Colonic mucosa (tissue), 4 donors: Measurements from ENCODE around the gene KIAA0513. TPM values are rescaled to one million over a fixed set of nuclear protein-coding genes. Genes with fewer than 3 reads are reported as not detected.

Source experiments
- DNase-seq: peaks from one replicate; pipeline ENCODE4 v3.0.0-alpha.2; 2020
- H3K27ac ChIP-seq: fragments of 200-600 bp; one replicate; pipeline ENCODE4 v1.8.0; 2021
- H3K27me3 ChIP-seq: fragments of 200-600 bp; one replicate; pipeline ENCODE4 v1.8.0; 2021
- H3K36me3 ChIP-seq: fragments of 200-600 bp; one replicate; pipeline ENCODE4 v1.8.0; 2021
- H3K4me1 ChIP-seq: fragments of 200-600 bp; one replicate; pipeline ENCODE4 v1.8.0; 2021; ENCODE audit warnings: mild to moderate bottlenecking
- H3K4me3 ChIP-seq: fragments of 200-600 bp; one replicate; pipeline ENCODE4 v1.8.0; 2021
- H3K9ac ChIP-seq, 2 donors: one replicate each; pipeline ENCODE4 v1.7.0; 2013; ENCODE audit warnings: control low read depth in 2 of 2, low read depth in 2 of 2, low read length in 2 of 2
- H3K9me3 ChIP-seq: fragments of 200-600 bp; one replicate; pipeline ENCODE4 v1.8.0; 2021
- intact Hi-C: fragments of 100-400 bp; cut with DNase I; formaldehyde crosslinking; loops from one replicate; pipeline ENCODE4 v1.14.1; 2022
- total RNA-seq, 2 donors: library from RNA; stranded (reverse); fragmentation: NEBNext Ultra II Directional in 1 of 2; extraction: Animal tissue kit (Norgen Biotek cat#: 25700) in 1 of 2; gene quantifications; one replicate each; pipeline ENCODE4 v1.2.1, GENCODE V29; 2021
- TF ChIP-seq, protein P1 (sequence below): fragments of 200-600 bp; IDR thresholded peaks from one replicate; pipeline ENCODE4 v1.8.0; 2022; ENCODE audit warnings: antibody characterized with exemption, mild to moderate bottlenecking
- donor health status: healthy.
- donor health status: DM: no; HTN: no; CAD: no.
- donor health status: DM: no; HTN: no; CAD: no.

KIAA0513 gene
- total RNA-seq, 2 donors from 2014 or later, result 17.7 to 22.8 TPM

DNA sequence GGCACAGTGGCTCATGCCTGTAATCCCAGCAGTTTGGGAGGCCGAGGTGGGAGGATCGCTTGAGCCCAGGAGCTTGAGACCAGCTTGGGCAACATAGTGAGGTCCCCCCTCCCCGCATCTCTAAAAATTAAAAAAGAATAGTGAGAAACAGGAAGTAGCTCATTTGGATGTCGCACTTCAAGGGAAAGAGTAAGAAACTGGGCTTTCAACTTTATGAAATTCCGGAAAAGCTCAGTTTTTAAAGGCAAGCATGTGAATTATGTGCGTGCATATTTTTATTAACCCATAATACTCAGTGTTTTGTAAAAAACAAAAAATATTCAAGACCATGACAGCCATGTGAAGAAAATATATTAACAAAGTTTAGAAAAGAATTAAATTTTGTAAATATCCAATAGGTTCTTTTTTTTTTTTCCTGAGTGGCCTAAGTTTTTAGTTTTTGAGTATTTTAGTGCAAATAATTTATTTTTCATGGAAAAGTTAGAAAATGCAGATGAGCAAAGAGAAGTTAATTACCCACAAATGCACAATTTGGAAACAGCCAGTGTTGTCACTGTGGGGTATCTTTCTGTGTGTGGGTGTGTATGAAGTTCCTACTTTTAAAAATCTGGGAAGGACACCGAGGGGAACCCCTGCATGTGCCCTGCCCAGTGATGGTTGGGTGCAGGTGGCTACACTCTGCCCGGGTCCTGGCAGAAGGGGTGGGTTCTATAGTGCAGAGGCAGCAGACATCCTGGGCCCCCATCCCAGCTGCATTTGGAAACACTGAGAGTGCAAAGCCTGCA lies 44.7 kb downstream of the KIAA0513 start:
- Histone ChIP-seq H3K27ac (no peak overlapping the region), H3K36me3 (no peaks in the 10 kb centered on the region), H3K27me3 (no peaks in the 10 kb centered on the region)

DNA sequence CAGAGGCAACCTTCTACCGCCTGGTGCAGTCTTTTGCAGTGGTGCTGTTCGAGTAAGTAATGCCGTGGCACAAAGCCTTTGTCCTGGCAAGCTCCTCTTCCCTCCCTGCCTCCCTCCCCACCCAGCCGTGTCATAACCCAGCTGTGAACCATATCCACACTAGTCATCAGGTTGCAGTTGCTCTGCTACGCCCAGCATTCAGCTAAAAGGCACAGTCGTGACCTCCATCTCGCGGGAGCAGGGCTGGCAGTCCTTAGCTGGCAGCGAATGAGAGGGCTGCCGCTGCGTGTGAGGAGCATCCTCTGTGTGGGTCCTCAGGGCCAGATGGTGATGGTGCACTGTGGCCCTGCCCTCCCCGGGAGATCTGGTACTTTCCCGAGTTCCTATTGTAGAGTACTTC lies 45.4 kb downstream of the KIAA0513 start:
- intact Hi-C loops, result no loop called here
- no peak overlapping the region for H3K27ac ChIP-seq
- H3K27me3 ChIP-seq, result no peaks in the 10 kb centered on the region
- no peak overlapping the region for H3K4me3 ChIP-seq
- DNase-seq, result no peak
- no peaks in the 10 kb centered on the region for H3K4me1 ChIP-seq
- no peaks in the 10 kb centered on the region for H3K9me3 ChIP-seq
- no peaks in the 10 kb centered on the region for H3K36me3 ChIP-seq
- H3K9ac ChIP-seq, result no peak overlapping the region
- TF ChIP-seq, protein P1, sequence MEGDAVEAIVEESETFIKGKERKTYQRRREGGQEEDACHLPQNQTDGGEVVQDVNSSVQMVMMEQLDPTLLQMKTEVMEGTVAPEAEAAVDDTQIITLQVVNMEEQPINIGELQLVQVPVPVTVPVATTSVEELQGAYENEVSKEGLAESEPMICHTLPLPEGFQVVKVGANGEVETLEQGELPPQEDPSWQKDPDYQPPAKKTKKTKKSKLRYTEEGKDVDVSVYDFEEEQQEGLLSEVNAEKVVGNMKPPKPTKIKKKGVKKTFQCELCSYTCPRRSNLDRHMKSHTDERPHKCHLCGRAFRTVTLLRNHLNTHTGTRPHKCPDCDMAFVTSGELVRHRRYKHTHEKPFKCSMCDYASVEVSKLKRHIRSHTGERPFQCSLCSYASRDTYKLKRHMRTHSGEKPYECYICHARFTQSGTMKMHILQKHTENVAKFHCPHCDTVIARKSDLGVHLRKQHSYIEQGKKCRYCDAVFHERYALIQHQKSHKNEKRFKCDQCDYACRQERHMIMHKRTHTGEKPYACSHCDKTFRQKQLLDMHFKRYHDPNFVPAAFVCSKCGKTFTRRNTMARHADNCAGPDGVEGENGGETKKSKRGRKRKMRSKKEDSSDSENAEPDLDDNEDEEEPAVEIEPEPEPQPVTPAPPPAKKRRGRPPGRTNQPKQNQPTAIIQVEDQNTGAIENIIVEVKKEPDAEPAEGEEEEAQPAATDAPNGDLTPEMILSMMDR, result no peak

More for the DNA sequence above, 44.7 kb downstream of the KIAA0513 start:
- intact Hi-C loops, result no loop called here
- H3K9me3 ChIP-seq, result no peaks in the 10 kb centered on the region
- TF ChIP-seq, protein P1, result no peak
- H3K4me1 ChIP-seq, result no peaks in the 10 kb centered on the region
- H3K9ac ChIP-seq, result no peak overlapping the region
- H3K4me3 ChIP-seq, result no peak overlapping the region
- DNase-seq, result no peak

DNA sequence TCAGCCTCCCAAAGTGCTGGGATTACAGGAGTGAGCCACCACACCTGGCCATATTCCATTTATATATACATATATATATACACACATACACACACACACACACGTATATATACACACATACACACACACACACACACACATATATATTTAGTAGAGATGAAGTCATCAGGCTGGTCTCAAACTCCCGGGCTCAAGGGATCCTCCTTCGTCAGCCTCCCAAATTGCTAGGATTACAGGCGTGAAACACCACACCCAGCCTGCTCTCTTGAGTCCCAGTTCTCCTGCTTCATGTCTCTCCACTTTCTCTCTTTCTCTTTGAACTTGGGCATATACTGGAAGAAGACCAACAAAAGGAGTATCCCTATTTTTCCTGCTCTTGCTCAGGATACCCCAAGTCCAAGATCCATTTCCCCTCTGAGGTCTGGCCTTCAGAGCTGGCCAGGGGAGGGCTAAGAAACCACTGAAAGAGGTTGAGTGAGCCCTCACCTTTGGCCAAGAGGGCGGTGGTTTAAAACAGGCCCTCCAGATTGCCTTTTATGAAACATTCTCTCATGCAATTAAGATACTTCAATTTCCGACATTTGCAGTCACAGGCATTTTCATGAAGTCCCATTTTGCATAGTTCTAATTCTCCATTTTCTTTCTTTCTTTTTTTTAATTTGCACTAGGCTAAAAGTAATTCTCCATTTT lies 46.8 kb downstream of the KIAA0513 start:
- TF ChIP-seq, protein P1, result no peak
- no peak overlapping the region for H3K9ac ChIP-seq
- H3K4me1 ChIP-seq, result no peaks in the 10 kb centered on the region
- intact Hi-C loops, result no loop called here
- no peak overlapping the region for H3K27ac ChIP-seq
- no peaks in the 10 kb centered on the region for H3K36me3 ChIP-seq
- DNase-seq, result no peak
- H3K27me3 ChIP-seq, result no peaks in the 10 kb centered on the region
- H3K9me3 ChIP-seq, result no peaks in the 10 kb centered on the region
- H3K4me3 ChIP-seq, result no peak overlapping the region

DNA sequence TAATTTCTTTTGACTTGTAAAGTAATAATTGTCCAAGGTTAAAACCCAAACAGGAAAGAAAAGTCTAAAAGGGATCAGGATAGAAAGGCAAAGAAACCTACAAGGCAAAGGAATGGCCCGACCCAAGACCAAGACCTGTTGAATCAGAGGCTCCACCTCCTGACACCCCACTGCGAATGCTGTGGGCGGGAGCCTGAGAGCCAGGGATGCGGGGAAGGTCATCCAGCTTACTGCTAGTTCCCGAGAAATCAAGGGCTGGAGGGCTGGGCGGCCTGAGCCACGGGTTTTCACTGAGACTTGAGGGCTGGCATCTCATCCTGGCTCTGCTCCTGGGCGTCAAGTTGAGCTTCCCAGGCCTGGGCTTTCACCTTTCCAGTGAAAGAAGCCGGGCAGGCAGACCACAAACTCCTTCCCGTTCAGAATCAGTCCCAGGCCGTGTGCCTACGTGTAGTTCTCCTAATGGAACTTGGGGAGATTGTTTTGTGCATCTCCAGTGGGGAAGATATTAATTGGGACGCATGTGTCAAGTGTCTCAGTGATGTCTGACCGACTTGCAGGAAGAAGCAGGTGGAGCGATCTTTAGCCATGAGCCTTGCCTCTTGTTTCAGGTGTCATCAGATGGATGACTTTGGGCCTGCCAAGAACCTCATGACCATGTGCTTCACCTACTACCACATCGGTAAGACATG lies 47.8 kb downstream of the KIAA0513 start:
- Histone ChIP-seq H3K4me1 (no peaks in the 10 kb centered on the region), H3K27me3 (no peaks in the 10 kb centered on the region), H3K27ac (no peak overlapping the region), H3K9ac (no peak overlapping the region), H3K9me3 (no peaks in the 10 kb centered on the region), H3K4me3 (no peak overlapping the region), H3K36me3 (no peaks in the 10 kb centered on the region)
- TF ChIP-seq, protein P1, result no peak
- intact Hi-C loops, result no loop called here
- no peak for DNase-seq

DNA sequence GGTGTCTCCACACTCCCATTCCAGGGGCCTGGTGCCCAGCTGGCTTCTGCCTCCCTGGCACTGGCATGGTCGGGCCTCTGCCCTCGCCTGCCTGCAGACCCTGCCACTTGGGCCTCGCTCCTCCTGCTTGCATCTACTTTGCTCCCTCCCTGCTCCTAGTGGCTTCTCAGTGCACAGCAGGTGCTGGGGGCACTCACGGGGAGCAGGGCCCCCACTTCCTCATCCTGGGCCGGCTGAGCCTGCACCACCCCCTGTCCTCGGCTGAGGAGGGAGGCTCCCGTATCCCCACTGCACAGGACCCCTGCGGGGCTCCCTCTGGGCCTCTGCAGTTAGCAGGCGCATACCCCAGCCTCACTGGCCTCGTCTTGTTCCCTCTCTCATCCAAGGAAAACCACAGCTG lies 49.4 kb downstream of the KIAA0513 start:
- no peaks in the 10 kb centered on the region for H3K9me3 ChIP-seq
- no peaks in the 10 kb centered on the region for H3K27me3 ChIP-seq
- no peaks in the 10 kb centered on the region for H3K36me3 ChIP-seq
- no peaks in the 10 kb centered on the region for H3K4me1 ChIP-seq
- H3K9ac ChIP-seq, result no peak overlapping the region
- intact Hi-C loops, result no loop called here
- H3K4me3 ChIP-seq, result no peak overlapping the region
- no peak for DNase-seq
- H3K27ac ChIP-seq, result no peak overlapping the region
- TF ChIP-seq, protein P1, result no peak
